HepG2 (cell line): ENCODE measurements around the gene HOMEZ. TPM values are rescaled to one million over a fixed set of nuclear protein-coding genes. Genes with fewer than 3 reads are reported as not detected.

Experiments
- FUBP1 ChIP-seq: sonication (generic); formaldehyde crosslinking; IDR thresholded peaks from 2 replicates; pipeline ENCODE4 v1.5.1; 2020; ENCODE audit warnings: missing genetic modification reagents, mild to moderate bottlenecking, borderline replicate concordance
- HMG20B ChIP-seq: conservative IDR thresholded peaks from 2 replicates; pipeline ENCODE4 v1.6.1; 2016; ENCODE audit warnings: missing genetic modification reagents, missing compliant biosample characterization
- MXD4 ChIP-seq: IDR thresholded peaks from 2 replicates; pipeline ENCODE4 v1.6.1; 2016; ENCODE audit warnings: mild to moderate bottlenecking, missing biosample characterization, missing genetic modification reagents
- SNRNP70 ChIP-seq: fragments of 200-400 bp; formaldehyde crosslinking; IDR thresholded peaks from 2 replicates; pipeline ENCODE4 v1.6.1; 2017; ENCODE audit warnings: mild to moderate bottlenecking, low read depth, low read length, moderate library complexity
- ZBTB44 ChIP-seq: sonication (generic); formaldehyde crosslinking; IDR thresholded peaks from 2 replicates; pipeline ENCODE4 v1.4.0; 2020; ENCODE audit warnings: missing genetic modification reagents
- ZFAT ChIP-seq: sonication (generic); formaldehyde crosslinking; conservative IDR thresholded peaks from 2 replicates; pipeline ENCODE4 v1.8.1; 2023; ENCODE audit warnings: missing genetic modification reagents, inconsistent platforms
- ZNF142 ChIP-seq: sonication (generic); formaldehyde crosslinking; IDR thresholded peaks from 2 replicates; pipeline ENCODE4 v1.4.0; 2020; ENCODE audit warnings: missing genetic modification reagents
- ZNF557 ChIP-seq: sonication (generic); formaldehyde crosslinking; IDR thresholded peaks from 2 replicates; pipeline ENCODE4 v1.4.0; 2020; ENCODE audit warnings: missing genetic modification reagents
- ZNF639 ChIP-seq: conservative IDR thresholded peaks from 2 replicates; pipeline ENCODE4 v1.6.1; 2018; ENCODE audit warnings: missing genetic modification reagents
- ZNF878 ChIP-seq: sonication (generic); formaldehyde crosslinking; IDR thresholded peaks from 2 replicates; pipeline ENCODE4 v1.8.1; 2023; ENCODE audit warnings: mild to moderate bottlenecking, missing genetic modification reagents, moderate library complexity
- polyA plus RNA-seq, 8 experiments: library from polyadenylated mRNA; depleted of rRNA in 3 of 8; stranded (reverse) in 7 of 8; unstranded in 1 of 8; fragments of >200 nt; fragmentation: Illumina TruSeq in 4 of 8; extraction: Trizol in 4 of 8; gene quantifications; 2 replicates each; pipeline versions ENCODE4 v1.2.1 to v1.2.3, GENCODE V29; 2011 to 2016; ENCODE audit warnings: low read depth in 4 of 8, missing spikeins in 1 of 8, mixed read lengths in 1 of 8; ENCODE audit not compliant: insufficient read depth in 1 of 8
- total RNA-seq, 5 experiments: library from RNA; depleted of rRNA; stranded (reverse); fragments of >200 nt; fragmentation: Illumina TruSeq; extraction: Trizol; gene quantifications; 2 replicates each; pipeline ENCODE4 v1.2.3, GENCODE V29; 2016; ENCODE audit warnings: low read depth in 1 of 5

Gene HOMEZ
- total and polyA plus RNA-seq, 2 of the 13 experiments (the other 11 are each of a cell fraction or from before 2014, with no cell fraction given): 14.5 to 31.8 TPM

- TF ChIP-seq ZNF878 (CRISPR knock-in tag) (no peak), HMG20B (0 out of 2 replicates have a peak, but pooled peaks have one; percentile 17), MXD4 (CRISPR knock-in tag) (peak; percentile 52; the same call in 1 of the 2 replicates), SNRNP70 (no peak), ZFAT (CRISPR knock-in tag) (no peak), FUBP1 (0 out of 2 replicates have a peak, but pooled peaks have one; percentile 82), ZNF639 (no peak), ZBTB44 (CRISPR knock-in tag) (peak; percentile 76; the same call in 1 of the 2 replicates), ZNF142 (CRISPR knock-in tag) (no peak), ZNF557 (CRISPR knock-in tag) (no peak)
These were observed 42.2 kb upstream of the HOMEZ start (continued) for GRCh38 chr14:23327947-23328744.
